HG02943 (cell line): ENCODE measurements around the gene DEFB112.

ENCODE experiments used
- ATAC-seq: cut with Tn5 transposase; IDR thresholded peaks from one replicate; pipeline ENCODE4 v1.9.1; 2021; ENCODE audit warnings: mild to moderate bottlenecking, low read depth, moderate library complexity; ENCODE audit not compliant: unreplicated experiment

DEFB112 gene

GRCh38 chr6:50049829-50050228 is at the start of gene DEFB112:
DEFB112 (minus strand) TSS chr6:50049929; CDS start chr6:50049869, 60 bp downstream.
- no peak for ATAC-seq

GRCh38 chr6:50098641-50098993 is 48.9 kb upstream of the DEFB112 start:
- ATAC-seq, result no peak

GRCh38 chr6:50097966-50098640 is 48.4 kb upstream of the DEFB112 start:
- no peak for ATAC-seq

DNA sequence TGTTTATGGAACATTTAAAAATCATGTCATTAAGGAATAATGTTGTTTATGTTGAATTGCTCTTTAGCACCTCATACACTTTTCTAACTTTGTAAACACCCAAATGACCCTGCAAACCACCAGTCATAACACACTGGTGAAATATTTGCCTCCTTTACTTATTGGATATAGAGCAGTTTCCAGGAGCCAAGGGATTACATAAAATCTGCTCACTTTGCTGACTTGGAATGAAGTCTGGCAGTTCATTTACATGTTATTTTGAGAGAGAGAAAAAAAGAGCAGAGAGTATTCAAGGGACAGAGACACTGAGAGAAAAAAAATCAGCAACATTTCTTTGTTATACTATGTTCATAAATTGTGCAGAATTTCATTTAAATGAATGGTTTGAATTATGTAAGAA is 46.6 kb upstream of the DEFB112 start:
- no peak for ATAC-seq

- ATAC-seq, result no peak
Measured at GRCh38 chr6:50093938-50094272, 44.2 kb upstream of the DEFB112 start.

DNA sequence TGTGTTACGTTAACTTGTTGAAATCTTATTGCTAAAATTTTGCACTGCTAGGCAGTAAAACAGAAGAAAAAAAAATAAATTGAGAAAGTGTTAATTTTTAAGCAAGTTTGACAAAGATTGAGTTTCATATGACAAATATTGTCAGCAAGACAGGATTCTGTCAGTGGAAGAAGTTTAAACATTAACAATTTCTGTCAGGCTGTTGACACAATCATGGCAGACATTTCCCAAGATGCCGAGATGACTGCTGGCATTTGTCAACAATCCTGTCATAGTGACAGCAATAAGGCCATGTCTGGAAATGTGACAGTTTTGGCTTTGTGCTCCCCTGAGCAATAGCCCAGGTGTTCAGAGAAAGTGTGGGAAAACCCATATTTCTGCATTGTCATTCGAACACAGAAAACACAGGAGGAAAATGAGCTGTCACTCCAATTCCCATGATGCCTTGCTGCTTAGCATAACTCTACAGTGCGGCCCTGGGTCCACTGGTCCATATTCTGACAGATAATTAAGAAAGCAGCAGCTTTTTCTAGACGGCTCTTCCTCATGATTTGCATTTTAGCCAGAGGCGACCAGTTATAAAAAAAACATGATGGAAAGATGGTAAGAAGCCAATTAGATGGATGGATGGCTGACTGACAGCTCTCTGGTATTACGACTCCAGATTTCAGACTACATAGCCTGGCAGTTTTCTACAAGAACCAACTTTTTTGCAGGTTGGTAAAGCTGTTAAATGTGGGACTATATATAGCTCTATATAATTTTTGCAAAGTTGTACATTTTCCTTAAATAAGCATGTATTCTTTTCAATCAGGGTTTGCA is 43.6 kb upstream of the DEFB112 start:
- no peak for ATAC-seq

DNA sequence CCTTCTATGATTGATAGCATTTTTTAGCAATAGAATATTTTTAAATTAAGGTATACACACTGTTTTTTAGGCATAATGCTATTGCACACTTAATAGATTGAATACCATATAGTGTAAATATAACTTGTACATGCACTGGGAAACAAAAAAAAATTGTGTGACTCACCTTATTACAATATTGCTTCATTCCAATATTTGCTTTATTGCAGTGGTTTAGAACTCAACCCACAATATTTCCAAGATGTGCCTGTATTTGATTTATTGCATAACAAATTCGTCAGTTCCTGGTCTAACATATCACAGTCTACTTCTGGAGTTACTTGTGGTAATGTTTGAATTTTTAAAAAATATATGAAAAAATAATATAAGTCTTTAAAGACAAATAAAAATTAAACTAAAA is 41.9 kb upstream of the DEFB112 start:
- no peak for ATAC-seq

GRCh38 chr6:50089911-50090310 is 40.2 kb upstream of the DEFB112 start:
- ATAC-seq, result no peak

GRCh38 chr6:50087231-50087954 is 37.7 kb upstream of the DEFB112 start:
- ATAC-seq, result no peak

DNA sequence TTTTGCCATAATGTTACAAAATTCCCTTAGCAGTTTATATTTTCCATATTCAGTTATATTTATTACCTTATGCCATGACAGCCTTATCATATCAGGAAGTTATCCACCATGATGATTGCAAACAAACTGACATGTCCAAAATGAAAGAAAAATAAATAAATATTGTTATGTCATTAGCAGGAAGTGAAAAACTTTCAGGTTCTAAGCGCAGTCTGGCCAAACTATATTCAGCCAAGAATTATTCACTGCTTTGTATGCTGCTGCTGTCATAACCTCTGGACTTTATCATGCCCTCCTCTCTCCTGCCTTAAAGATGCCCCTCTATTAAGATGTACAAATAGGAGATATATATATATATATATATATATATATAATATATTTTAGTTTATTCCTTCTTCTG is 27.7 kb upstream of the DEFB112 start:
- ATAC-seq, result no peak

- ATAC-seq, result no peak
Measured at GRCh38 chr6:50076431-50076830, 26.7 kb upstream of the DEFB112 start.

GRCh38 chr6:50071921-50072320 is 22.2 kb upstream of the DEFB112 start:
- ATAC-seq, result no peak

DNA sequence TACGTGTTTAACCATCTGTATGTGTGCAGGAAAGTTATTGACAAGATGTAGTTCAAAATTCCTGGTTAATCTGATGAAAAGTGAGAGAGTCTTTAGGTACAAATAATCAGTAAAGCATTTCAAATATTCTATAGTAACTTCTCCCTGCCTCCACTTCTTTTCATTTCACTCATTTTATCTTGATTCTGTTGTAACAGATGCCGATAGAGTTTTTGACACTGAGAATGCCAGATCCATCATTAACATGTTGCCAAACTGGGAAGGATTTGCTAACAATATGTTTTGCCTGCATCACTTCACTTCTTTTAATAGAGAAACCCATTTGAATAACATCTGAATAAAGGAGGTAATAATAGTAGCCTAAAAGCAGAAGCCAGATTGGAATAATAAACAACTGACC is 20.4 kb upstream of the DEFB112 start:
- ATAC-seq, result no peak

DNA sequence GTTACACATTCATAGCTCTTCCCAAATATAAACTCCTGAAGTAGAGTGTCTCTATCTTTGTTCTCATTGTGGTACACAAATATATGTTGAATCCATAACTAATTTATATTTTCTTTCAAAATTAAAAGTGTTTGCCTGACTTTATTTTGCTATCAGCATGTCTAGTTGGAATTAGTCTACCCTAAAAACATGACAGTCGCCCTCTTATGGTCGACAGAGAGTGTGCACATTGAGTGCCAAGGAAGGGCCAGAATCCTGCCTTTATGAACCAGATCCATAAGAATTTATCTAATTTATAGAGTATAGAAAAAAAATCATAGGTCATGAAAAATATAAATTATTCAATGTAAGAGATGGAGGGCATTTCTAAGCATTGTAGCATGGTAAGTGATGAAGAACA is 12.3 kb upstream of the DEFB112 start:
- no peak for ATAC-seq

DNA sequence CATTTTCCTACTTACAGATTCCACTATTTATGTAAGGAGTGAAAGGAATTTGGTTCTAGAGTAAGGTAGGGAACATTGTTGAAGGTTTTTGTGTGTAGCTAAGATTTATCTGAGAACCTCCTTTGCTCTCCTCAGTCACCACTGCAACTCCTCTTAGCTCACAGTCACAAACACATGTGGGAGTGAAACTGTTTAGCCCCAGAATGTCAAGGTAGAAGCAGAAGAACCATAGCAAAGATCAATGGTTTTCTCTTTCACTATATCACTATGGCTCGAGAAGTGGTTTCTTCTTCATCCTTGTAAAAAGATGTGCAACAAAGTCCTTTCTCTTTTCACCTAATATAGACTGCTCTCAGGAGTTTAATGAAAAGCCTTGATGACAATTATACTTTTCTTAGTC is 6.5 kb upstream of the DEFB112 start:
- no peak for ATAC-seq

DNA sequence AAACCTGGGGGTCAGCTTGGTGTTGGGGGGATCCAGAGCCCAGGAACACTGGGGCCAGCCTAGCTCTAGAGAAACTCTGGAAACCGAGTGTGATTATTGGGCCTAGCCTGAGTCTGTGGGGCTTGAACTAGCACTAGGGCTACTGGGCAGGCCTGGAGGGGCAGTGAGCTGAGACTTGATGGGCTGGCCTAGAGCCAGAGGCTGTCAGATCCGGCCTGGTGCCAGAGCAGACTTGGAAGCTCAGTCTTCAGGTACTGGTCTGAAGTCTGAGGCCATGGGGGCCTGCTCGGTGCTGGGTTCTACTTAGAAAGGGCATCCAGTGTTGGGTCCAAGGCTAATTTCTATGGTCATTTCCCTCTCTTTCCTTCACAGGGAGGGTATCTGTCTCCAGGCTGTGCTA is 2.7 kb downstream of the DEFB112 start:
- no peak for ATAC-seq

GRCh38 chr6:50030777-50031562 is 18.8 kb downstream of the DEFB112 start:
- no peak for ATAC-seq

GRCh38 chr6:50030350-50030749 is 19.4 kb downstream of the DEFB112 start:
- ATAC-seq, result no peak

GRCh38 chr6:50025258-50025657 is 24.5 kb downstream of the DEFB112 start:
- ATAC-seq, result no peak

DNA sequence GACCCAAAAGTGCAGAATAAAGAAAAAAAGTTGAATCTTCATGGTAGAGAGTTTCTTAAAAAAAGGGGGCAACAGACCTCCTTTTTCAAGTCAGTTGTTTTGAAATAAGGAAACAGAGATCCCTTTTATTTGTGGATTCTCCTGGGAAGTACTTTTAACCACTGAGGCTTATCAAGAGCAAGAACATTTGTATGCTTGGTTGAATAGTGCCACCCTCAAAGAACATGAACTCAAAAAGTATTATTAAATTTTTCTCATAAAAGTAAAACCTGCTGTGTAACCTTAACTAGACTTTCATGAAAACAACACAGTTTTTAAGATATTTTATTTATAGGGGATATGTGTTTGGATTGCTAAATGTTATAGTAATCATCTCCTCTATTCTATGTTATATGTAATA is 27.8 kb downstream of the DEFB112 start, which contains the start of gene DEFB110:
Gene DEFB110 (minus strand): TSS at position 101 of the 400 bp plus-strand sequence. CDS start 59 bp downstream, at position 42.
- no peak for ATAC-seq

DNA sequence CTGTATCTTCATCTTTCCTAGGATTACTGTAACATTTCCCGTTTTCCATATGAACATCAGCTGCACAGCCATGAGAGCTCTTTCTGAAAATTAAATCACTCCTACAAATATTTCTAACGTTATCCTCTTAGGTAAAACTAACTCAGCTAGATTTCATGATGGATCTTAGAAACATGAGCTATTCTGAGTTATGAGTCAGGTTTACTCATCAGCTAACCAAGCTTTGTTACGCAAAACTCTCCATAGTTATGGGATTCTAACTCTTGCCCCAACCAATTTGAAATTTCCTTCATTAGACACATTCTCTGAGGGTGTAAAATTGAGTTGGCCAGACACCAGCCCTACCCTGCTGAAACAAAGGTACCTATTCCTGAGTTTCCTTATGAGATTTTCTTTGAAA is 41.9 kb downstream of the DEFB112 start:
- ATAC-seq, result no peak
